ENCODE data around the gene TMPRSS7.

Gene TMPRSS7, protein sequence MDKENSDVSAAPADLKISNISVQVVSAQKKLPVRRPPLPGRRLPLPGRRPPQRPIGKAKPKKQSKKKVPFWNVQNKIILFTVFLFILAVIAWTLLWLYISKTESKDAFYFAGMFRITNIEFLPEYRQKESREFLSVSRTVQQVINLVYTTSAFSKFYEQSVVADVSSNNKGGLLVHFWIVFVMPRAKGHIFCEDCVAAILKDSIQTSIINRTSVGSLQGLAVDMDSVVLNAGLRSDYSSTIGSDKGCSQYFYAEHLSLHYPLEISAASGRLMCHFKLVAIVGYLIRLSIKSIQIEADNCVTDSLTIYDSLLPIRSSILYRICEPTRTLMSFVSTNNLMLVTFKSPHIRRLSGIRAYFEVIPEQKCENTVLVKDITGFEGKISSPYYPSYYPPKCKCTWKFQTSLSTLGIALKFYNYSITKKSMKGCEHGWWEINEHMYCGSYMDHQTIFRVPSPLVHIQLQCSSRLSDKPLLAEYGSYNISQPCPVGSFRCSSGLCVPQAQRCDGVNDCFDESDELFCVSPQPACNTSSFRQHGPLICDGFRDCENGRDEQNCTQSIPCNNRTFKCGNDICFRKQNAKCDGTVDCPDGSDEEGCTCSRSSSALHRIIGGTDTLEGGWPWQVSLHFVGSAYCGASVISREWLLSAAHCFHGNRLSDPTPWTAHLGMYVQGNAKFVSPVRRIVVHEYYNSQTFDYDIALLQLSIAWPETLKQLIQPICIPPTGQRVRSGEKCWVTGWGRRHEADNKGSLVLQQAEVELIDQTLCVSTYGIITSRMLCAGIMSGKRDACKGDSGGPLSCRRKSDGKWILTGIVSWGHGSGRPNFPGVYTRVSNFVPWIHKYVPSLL

DNA sequence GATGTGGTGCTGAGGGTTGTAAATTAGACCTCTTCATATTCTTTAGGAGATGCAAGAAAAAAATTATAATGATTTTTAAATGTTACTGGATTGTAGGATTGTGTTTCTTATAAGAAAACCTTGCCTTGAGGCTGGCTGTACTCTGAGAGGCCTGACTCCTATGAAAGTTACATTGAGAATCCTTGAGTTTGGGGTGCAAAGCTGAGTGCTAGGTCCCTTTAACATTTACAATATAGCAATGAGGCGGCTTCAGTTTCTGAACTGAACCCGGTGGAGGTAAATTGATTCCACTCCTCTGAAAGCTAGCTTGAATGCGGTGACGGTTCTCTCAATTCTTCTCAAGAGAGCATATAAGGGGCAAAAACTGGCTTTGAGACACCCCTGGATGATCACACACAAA is at the start of gene TMPRSS7:
Gene TMPRSS7, plus strand, starts transcription at position 301 of the 400 bp plus-strand sequence. CDS start 110 bp downstream, outside the sequence.
- no peak for DNase-seq

DNA sequence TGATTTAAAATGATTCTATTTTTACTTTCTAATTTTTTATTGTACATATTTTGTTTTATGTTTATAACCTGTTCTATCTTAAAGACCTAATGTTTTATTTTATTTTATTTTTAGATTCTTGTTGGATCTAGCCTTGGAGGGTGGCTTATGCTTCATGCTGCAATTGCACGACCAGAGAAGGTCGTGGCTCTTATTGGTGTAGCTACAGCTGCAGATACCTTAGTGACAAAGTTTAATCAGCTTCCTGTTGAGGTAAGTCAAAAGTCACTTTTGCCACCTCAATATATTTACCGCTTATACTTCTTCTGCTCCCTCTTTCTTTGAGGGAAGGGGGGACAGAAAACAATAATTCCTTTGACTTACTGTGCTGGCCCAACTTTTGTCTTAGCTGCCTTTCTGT is 47.7 kb upstream of the TMPRSS7 start:
- no peak for DNase-seq

DNA sequence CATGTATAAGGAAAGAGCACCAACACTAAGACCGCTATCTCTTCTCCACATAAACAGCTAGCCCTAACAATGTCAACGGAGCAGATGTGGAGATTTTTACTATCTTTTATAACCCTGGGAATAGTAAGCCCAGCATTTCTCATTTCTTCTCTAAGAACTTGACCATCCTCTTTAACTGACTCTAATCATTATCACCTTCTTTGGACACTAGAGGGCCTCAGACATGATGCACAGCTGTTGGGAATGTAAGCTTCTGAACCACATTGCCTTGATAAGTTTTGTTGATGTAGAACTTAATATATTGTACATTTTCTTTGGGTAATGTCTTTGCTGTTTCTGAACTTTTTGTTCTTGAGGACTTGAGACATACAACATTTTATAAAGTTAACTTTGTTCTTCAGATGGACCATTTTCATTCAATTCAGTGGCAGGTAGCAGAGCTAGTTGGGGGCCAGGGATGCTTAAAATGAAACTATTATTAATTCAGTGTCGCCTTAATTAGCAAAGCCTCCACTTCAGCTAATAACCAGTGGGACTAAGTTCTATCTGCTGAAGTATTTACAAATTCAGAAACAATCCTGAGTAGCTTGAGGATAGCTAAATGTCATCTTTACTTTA is 45.4 kb upstream of the TMPRSS7 start:
- DNase-seq = peak; percentile 24

DNA sequence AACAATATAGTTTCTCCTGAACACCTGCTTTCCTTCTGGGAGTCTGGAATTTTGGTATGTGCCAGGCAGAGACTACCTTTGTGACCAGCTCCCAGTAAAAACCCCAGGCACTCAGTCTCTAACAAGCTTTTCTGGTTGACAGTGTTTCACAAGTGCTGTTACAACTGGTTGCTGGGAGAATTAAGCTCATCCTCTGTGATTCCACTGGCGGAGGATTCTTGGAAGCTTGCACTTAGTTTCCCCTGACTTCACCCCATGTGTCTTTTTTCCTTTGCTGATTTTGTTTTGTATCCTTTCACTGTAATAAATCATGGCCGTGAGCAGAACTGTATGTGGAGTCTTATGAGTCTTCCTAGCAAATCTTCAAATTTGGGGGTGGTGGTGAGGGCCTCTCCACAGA is 41.5 kb upstream of the TMPRSS7 start:
- no peak for DNase-seq

DNA sequence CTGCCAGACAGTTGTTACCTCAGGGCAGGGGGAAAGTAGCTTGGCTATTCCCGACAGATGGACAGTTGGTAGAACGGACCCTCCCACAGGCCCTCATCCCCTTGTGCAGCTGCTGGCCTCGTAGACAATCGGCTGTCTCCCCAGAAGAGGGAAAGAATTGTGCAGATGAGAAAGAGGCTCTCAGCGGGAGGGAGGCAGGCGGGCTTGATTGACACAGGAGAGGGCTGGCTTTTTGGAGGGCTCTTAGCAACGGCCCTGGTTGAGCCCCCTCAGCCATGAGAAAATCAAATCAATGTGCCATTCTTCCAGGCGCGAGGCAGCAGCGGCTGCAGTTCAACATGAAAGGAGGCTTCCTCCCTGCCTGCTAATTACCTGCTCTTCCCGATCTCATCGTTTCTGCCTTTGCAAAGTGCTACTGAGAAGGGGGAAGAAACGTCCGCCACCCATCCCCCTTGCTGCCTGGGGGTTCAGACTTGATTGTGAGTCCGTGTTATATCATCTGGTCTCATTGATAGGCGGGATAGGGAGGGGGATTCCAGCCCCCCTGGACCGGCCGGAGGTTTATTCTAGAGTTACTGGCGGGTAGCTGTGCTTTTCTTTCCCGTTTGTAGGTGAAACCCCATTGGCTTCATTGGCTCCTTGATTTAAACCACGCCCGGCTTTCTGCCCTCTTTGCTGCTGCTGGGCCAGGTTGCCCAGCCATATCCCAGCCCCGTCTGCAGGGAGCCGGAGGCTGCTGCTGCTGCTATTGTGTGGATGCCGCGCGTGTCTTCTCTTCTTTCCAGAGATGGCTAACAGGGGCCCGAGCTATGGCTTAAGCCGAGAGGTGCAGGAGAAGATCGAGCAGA is 35.7 kb upstream of the TMPRSS7 start, which contains the start of gene TAGLN3:
Gene TAGLN3, plus strand, starts transcription at position 287 of the 848 bp plus-strand sequence. Its CDS starts 501 bp downstream, at position 788.
- no peak for DNase-seq

DNA sequence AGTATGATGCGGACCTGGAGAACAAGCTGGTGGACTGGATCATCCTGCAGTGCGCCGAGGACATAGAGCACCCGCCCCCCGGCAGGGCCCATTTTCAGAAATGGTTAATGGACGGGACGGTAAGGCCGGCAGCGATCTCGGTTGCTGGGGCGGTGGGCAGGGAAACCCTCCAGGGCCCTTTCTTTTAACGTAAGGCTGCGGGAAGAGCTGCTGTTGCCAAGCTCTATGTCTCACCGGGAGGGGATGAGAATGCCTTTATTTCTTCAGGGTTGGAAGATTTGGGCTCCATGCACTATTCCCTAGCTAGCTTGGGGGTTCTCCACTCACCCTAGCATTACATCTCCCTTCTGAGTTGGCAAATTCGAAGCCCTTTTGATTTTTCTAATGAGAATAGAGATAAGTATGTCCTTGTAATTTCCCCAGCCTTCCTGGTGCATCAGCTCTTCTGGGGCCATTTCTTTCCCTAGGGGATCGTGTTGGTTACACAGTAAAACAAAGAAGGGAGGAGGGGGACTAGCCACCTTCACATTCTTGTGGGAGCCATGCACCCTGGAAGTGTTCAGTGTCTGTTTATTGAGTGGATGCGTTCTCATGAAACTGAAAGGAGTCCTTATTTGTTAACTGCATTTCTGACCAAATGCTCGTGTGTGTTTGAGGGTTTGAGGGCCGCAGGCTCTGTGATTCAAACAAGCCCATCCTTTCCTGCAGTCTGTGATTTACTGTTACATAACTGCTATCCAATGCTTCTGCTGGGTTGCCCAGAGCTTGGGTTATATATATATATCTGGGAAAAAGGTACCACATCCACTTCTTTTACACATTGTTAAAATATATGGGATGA is 34.8 kb upstream of the TMPRSS7 start:
- DNase-seq = no peak

DNA sequence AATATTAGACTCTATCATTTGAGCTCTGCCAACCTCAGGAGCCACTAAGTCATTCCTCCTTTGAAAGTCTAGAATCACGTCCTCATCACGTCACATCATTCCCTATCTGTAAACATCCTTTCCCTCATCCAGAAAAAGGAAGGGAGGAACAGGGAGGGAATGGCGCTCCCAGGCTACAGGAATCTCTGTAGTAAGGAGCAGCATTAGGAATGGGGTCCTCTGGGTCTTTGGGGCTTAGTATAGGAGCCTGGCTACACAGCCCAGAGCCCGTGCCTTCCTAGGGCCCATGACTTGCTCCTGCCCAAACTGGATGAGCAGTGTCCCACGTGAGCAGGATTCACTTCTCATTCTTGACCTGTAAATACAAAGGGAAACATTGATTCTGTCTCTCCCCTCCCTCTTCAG is 34.2 kb upstream of the TMPRSS7 start:
- DNase-seq = no peak

DNA sequence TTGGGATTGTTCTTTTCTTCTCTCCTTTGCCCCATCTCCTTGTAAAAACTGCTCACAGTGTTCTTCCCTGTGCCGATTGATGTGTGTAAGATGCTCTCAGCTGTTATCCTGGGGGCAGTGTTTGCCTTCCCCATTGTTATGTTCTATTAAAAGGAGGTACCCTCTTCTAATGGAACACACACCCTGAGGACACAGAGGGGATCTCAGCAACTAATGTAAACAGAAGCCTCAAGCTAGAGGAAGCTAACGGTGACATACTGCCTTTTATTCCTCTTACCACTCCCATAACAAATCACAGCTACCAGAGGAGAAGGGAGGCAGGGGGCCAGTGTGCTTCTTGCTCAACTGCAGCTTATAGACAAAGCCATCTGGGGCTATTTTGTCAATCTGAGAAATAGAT is 33.6 kb upstream of the TMPRSS7 start:
- DNase-seq = no peak

DNA sequence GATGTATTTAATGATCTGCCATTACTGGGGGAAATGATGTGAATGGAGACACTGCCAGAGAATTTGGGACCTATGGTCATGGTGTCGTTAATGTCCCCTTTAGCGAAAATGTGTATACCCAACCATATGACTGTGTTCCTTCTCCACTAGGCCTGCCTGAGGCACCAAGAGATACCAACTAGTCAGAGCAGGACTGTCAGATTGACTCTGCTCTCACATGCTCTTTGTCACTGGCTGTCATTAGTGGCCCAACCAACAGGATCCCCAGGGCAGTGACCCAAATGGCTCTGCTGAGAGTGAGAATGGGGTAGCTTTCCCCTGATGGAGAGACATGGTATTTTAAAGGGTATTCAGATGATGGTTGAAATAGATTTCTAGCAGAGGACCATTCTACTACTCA is 33.0 kb upstream of the TMPRSS7 start:
- DNase-seq = no peak

DNA sequence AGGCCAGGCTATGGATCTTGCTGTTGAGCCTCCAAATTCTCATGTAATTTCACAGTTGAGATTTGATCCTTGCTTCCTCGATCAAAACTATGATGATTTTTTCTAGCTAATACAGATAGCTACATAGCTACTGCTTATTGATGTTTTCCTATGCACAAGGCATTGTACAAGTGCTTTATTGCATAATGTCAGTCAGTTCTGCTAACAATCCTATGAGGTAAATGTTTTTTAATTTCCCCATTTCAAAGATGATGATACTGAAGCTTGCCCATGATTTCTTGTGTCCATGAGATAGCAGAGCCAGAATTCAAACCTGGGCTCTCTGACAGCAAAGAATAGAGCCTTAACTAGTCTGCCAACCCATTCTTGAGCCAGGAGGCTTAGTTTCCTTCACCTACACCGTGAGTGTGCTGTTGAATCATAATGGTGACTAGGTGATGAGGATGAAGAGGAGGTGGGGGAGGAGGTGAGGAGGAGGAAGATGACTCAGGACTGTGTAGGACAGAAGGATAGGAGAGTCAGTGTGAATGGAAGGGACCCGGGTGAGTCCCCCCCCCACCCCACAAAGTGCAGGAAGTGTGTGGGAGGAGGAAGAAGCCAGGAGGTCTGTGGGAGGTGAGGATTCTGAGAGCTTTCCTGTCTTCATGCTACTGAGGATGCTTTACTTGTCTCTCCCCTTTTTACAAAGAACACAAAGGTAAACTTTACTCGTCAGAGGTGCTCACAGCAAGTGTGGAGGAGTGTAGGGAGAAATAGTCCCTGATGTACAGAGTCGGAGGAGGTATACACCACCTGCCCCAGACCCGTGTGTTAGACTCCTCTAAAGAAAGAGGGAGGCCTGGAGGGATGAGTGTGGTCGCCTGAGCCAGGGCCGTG is 32.2 kb upstream of the TMPRSS7 start:
- DNase-seq = no peak

DNA sequence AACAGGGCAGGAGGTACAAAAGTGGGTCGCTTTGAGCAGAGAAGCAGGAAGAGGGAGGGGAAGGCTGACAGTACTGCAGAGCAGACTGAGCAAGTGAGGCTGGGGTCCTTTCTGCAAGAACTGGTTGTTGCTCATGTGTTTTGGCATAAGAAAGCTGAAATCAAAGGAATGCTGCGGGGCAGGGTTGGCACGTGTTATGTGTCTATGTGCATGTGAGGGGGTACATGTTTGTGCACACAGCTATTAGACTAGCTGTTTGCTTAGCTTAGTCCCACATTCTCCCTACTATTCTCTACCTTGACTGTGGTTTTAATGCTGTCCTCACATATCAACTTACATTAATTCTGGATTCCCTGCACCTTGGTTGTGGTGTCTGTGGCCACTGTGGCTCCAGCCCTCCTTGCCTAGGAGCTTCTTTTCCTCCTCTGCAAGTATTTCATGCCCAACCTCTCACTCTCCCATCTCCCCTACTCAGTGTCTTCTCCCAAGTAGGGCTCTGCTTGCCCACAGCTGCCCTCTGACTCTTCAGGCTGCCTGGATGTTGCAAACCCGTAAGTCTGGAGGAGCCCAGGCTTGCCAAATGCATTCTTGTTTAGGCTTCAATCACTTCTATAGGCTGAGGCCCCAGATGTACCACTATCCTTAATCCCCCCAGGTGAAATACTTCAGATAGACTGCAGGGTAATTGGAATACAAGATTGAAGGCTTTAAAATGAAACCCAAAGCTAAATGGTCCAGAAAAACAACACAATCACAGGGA is 31.0 kb upstream of the TMPRSS7 start:
- DNase-seq = no peak

DNA sequence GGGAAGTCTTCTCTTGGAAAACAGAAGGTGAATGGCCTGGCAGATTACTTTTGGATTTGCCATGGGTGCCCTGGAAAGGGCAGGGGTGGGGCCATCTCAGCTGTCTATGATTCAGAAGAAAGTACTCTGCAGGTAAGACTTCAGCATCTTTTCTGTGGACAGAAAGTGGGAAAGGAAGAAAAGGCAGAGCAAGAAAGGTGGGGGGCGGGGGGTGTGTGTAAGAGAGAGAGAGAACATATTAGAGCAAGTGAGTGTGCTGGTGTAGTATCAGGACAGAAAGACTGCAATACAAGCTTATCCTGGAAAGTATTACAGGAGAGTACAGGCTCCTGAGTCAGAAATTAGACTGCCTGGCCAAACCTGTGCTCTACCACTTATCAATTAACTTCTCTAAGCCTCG is 30.3 kb upstream of the TMPRSS7 start:
- no peak for DNase-seq

DNA sequence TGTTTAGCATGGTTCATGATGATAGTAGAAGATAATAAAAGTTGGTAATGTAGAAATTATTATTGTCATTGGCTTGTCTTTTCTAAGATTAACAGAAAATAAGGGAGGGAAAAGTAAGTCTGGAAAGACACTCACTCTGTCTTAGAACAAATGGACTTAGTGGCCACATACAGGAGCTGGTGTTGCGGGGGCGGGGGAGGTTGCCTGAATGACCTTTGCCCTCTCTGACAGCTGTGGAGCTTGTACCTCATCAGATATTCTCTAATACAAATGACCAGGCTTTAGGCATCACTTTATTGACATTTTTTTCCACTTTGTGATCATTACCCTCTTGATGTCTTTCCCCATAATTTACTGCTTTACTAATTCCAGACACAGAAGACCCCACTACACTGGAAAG is 29.9 kb upstream of the TMPRSS7 start:
- DNase-seq = no peak

DNA sequence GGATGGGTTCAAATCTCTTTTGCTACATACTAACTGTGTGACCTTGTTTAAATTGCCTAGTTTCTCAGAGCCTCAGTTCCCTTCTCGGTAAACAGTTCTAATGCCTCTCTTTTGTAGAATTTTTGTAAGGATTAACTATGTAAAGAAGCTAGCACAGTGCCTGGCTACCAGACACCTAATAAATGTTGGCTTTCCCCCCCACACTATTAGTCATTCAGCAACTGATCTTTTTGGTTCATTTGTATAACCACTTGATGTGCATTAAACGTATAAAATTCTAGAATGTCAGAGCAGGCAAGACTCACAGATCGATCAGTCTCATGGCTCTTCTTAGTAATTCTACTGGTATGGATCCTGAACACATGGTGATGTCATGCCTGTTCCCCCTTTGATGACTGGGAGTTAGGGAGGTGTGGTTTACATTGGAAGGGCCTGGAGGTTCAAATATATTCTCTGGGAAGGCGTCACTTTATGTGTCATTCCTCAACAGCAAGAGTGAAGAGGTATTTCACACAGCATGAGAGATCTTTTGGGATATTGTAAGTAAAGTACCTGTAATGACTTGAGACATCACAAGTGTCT is 29.4 kb upstream of the TMPRSS7 start:
- DNase-seq = no peak

DNA sequence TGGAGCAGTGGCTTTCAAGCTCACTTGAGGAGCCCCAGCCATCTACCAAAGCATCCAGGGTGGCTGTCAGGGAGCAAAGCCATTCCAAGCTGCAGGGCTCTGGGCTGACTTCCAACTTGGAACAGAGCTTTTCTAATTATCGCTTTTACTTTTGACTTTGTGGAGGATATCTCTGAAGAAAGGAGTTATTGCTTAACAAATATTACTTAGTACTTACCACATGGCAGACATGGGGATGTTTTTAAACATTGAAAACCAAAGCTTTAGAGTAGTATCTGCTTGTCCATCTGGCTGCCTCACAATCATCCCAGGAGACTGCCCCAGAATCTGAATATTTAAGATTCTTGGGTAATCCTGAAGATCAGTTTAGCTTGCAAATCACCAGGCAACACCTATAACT is 26.9 kb upstream of the TMPRSS7 start:
- no peak for DNase-seq

DNA sequence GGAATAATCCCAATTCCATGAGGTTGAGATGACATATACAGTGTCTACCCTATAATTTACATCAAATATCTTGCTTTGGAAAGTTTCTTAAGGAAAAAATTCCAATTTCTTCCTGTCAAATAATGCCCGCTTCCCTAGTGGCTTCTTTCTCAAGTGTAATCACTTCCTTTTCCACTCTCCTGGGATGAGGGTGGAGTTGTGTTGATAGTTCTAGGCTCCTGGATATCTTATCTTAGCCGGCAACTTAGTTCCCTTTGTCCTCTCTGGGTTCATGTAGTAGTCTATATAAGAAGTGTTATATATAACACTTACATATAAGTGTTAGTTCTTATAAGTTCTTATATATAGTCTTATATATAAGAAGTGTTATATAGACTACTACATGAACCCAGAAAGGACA is 24.9 kb upstream of the TMPRSS7 start:
- no peak for DNase-seq

DNA sequence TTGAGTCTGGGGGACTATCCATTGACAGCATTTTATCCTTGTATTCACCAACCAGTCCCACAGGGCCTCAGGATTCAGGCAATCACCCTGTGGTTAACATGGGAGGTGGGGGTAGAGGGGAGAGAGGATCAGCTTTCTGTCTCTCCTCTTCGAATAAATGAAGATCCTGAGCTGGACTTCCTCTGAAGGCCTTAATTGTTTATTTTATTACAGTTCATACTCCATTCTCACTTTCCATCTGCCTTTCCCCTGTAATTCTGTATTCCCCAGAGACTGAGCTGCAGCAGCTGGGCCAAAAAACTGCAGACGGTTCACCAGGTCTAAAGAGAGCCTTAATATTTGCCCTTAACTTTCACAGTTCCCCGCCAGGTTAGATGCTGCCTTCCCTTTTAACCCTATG is 23.9 kb upstream of the TMPRSS7 start:
- DNase-seq = no peak

DNA sequence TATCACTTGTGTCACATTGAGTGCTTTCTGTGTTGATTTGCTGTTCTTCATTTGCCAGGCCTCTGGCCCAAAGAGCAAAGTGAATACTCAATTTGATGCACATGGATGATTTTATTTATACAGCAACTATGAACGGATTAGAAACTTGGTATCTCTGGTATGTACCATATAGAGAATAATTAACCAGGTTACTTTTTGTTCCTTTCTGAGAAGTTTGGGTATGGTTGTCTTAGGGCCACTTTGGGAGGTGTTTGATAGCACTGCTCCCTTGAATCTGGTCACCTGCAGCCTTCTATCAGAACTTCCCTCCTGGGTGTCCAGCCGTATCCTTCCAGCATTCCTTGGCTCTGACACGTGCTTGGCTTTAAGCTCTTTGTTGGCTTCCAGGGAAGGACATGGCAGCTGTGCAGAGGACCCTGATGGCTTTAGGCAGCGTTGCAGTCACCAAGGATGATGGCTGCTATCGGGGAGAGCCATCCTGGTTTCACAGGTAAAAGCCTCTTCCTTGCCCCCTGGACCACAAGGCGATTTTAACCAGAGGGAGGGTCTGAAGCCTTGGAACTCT is 23.1 kb upstream of the TMPRSS7 start:
- DNase-seq = no peak

All from KG1 (cell line).